GM21825 (cell line): ENCODE results near the gene MEOX2.

Experiments
- ATAC-seq: cut with Tn5 transposase; IDR thresholded peaks from one replicate; pipeline ENCODE4 v1.9.1; 2021; ENCODE audit warnings: mild to moderate bottlenecking, moderate library complexity; ENCODE audit not compliant: unreplicated experiment

MEOX2 gene

DNA sequence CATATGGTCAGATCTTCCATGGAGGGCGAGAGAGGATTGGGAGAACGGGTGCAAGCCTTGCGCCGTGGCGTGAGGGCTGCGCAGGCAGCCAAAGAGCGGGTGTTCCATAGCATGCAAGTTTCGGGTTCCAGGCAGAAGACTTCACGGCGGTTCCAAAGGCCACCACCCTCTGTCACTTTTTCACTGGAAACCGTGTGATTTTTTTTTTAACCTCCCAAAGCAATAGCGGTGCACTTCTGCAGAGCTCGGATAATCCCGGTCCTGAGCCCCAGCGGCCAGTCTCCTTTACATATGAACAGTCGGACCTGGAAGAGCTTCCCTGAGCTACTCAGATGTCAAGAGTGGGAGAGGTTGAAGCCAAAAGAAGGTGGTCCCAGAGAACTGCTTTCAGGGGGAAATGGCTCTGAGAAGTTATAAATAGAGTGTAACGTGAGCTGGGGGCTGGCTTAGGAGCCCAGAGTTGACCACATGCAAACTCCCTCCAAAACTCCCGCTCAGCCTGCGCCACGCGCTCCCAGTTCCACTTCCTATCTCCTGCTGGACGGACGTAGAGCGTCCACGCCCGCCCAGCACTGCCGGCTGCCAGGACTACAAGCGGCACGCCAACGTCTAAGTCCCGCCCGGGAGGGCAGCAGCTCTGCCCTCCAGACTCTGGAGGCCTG, at the start of gene MEOX2:
Gene MEOX2 (minus strand): TSS at position 389 of the 662 bp plus-strand sequence. CDS start 281 bp downstream, at position 108.
- ATAC-seq = no peak

DNA sequence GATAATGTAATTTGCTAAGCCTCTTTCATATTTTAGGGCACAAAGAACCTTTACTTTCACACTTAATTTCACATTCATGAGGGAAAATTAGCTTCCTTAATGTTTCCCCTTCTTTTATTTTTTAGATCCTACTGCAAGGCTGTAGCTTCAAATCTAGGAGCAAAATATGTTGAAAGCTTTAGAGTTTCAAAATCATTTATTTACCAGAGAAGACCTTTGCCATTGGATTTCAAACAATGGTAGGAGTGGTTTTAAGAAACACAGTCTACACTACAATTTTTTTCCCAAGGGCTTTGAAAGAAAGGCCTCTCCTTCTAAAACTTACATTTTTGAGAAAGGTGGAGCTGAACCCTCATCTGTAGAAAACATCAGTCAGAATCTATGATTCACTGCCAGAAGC, 43.3 kb upstream of the MEOX2 start:
- no peak for ATAC-seq

DNA sequence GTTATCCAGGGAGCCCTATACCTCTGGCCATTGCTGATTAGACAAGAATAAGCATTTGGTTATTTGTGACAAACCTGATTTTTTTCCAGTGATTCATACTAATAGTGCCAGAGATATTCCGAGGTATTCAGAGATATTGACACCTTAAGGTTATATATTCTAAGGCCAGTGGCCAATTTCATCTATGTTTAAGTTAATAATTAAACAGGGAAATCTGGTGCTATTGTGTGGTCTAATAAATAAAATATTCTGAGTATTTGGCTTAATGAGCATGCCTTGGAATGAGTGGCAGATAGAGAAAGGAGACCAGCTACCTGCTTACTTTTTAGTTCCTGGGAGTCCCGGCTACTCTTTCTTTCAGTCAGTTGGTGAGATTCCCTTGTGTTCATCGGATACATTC, 38.6 kb upstream of the MEOX2 start:
- ATAC-seq = no peak

DNA sequence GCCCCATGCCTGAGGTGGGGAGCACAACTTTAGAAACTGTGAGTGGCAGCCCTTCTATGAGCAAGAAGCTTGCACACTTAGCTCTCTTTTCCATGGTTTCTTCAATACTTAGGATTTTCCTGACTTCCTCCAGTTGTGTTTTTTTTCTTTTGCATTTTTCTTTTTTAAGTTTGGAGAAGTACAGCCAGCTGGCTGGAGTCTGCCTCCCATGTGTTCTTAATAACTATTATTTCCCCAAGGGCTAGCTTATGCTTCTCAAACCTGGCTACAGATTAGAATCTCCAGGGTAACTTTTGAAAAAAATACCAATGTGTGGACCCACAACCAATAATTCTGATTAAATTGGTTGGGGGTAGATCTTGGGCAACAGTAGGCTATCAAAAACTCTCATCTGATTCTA, 37.4 kb upstream of the MEOX2 start:
- ATAC-seq = no peak

DNA sequence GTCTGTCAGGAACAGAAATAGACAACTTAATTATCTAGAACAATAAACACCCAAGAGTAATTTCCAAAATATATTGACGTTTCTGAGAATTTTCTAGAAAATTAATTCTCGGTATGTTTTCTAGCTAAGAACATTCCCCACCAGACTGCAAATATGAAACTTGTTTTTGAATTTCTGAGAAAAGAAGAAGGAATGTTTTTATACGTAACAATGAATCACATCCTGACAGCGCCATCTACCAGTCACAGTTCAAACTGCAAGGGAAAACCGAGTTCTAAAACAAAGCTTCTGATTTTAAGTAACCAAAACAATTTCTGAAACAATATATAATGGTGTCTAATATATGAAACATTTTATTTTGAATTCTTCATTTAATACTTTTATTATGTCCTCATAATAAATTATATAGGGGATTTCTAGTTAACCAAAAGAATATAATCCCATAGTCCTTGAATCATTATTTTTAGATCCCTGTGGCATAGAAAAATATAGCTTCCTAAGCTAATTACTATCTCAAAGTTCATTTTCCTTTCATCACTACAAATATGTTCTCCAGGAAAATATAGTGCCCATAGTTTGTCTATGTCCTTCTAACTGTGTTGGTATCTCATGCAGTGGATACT, 34.5 kb upstream of the MEOX2 start:
- ATAC-seq = no peak

DNA sequence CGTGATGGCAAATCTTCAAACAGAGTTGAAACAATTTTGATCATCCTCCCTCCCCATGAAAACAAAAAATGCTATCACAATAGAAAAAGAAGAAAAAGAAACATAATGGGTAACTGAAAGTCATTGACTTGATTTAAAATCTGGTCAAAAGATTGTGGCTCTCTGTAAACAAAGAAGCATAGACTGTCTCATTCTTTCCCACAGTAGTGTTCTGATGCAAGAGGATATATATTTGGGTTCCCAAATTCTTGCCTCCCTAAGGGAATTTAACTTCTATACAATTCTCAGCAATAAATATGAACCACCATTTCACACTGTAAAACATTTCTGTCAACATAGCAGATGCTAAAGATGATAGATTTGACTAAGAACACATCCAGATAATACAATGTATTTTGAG, 32.8 kb upstream of the MEOX2 start:
- ATAC-seq = no peak

DNA sequence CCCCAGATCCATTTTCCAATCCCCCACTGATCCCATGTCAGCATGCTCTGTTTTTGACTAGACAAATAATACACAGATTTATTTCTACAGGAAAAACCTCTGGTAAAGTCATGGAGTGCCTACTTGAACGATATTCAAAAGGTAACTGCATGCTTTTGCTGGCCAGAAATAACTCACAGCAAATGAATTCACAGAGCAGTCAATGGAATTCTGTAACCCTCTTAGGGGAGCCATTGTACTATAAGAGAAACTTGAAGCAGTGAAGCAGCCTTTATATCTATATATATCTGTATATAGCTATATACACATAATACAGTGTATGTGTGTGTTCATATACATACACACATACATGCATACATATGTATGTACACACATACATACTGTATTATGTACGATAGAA, 29.0 kb upstream of the MEOX2 start:
- no peak for ATAC-seq

DNA sequence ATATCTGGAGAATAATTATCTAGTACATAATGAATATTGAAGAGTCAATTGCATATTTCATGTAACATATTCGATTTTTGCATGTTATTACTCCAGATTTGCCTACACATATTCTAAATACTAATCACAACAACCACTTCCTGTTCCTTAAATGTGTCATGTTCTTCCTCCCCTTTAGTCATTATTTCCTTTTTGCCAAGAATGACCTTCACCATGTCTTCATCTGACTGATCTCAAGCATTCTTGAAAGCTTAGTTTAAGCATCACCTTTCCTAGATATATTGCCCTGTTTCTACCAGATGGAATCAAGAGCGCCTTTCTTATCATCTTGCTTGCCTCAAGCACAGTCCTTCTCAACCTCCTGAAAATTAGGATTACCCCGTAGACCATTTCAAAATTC, 23.5 kb upstream of the MEOX2 start:
- no peak for ATAC-seq

DNA sequence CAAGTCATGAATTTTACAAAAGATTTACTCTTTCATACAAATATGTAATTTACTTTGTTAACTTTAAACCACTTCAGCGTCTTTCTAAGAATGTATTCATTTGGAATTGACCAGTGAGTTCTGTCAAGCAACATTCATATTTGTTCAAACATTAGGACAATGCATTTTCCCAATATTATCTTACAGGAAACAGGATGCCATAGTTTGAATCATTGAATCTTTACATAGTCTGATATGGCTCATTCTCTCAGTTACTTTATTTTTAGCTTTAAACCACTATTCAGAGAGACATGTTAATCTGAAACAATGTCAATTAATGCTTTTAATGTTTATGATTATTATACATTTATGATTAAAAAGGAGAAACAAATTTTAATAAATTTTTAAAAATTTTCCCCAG, 21.1 kb upstream of the MEOX2 start:
- no peak for ATAC-seq

DNA sequence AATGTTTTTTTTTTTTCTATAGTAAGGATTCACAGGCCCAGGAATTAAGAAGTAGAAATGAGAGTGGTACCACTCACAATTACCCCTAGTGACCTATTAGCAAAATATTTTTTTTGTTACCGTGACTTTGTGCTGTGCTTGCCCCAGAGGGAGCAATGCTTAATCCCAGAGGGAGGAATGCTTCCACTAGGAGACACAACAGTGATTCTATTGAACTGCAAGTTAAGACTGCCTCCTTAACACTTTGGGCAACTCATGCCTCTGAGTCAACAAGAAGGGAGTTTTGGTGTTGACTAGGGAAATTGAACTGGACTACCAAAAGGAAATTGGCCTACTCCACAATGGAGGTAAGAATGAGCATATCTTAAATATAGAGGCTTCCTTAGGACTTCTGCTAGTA, 17.2 kb upstream of the MEOX2 start:
- no peak for ATAC-seq

DNA sequence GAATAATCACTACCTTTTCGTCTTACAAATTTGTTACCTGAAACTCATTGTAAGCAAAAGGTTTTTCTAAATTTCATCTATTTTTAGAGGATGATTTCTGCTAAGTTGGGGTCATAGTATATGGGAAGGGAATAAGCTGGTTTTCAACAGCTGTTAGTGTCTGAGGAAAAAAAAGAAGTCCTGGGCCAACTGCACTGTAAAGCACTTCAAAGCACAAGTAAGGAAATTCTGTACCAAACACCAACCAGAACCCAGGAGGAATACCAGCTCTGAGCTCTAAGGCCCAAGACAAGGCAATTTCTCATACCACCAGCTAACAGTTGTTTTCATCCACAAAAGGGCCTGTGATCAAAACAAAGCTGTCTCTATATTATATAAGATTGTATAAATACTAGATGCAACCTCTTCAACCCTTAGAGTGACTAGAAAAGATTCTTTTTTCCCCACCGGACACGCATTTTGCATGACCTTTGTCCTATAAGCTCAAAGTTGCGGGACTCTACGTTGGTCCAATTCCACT, 6.1 kb upstream of the MEOX2 start:
- no peak for ATAC-seq

DNA sequence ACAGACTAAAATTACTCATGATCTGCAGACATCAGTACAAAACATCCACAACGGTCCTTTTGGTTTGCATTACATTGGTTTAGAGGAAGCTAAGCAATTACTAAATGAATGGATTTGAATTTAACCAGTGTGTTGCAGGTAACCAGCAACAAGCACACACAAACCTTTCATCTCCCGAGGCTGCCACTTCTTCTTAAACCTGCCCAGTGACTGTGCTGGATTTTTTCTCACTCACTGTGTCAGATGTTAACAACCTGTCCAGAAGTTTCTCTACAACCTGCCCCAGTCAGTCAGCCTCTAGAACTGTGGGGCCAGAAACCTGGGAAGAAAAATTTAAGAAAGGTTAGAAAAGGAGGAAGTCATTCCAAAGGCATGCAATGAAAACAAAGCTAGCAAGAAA, 2.4 kb upstream of the MEOX2 start:
- no peak for ATAC-seq

DNA sequence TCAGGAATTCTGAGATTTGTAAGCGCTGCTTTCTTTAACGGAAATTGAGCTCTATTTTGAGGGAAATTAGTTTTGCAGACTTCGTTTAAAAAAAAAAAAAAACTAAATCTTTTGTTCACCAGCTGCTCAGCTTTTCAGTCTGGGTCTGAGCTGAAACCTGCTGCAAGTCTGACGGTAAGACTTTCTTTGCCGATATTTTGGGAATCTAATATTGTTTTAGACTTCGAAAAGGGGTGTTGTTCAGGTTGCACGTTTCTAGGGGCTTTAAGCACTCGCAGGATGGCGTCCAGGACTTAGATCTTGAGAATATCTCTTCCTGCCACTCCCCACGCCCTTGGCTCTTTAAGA, 1.8 kb upstream of the MEOX2 start:
- no peak for ATAC-seq

DNA sequence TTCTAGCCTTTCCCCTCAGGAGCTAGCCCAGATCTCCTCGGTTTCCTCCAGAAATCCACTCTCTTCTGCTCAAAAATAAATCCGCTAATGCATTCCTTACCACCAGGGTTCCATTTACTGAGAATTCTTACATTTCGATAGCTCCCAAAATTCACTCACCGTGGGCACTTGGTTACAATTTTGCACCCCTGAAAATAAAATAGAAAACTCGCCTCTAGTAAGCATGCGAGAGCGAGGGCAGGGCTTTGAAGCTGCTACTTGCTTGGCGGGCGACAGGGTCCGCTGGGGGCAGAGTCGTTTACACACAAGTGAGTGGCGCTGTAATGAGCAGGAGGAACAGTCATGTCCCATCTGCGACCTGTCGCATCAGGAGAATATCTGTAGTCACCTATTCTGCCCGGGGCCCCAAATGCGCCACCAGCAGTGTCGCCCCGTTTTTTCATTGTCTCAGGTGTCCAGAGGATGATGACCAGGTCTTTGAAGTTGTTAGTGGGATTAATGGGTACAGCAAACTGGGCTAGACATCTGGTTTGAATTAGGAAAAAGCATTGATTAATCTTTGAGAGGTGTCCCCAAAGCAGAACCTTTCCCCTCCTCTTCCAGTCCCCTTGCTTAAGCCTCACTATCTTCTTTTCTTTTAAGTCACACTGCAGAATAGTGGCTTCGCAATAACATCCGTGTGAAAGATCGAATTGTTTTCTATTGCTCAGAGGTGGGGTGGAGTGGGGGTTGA, 1.2 kb upstream of the MEOX2 start:
- no peak for ATAC-seq

DNA sequence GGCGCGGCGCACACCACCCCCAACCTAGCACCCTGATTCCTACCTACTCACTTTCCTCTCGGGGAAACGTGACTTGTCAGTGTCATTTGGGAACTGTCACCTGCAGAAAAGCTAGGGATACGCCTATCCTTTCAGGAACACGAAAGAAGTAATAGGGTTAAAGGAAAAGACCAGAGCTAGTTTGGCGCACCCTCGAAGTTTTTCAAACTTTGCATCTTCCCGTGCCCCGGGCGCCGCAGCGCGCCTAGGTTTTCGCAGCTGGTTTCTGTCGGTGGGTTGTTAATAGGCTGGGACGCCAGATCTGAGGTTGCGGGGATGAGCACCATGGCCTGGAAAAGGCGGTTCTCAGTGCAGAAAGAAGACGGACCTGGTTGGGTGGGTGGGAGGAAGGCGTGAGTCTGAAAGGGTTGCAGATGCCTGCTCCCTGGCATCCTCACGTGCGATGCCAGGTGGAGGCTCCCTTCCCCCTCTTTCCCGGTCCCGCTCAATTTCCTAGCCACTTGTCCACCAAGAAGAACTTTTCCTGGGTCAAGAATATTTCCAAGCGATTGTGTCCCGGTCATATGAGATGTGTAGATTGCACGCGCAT, 568 bp upstream of the MEOX2 start:
- ATAC-seq = no peak

DNA sequence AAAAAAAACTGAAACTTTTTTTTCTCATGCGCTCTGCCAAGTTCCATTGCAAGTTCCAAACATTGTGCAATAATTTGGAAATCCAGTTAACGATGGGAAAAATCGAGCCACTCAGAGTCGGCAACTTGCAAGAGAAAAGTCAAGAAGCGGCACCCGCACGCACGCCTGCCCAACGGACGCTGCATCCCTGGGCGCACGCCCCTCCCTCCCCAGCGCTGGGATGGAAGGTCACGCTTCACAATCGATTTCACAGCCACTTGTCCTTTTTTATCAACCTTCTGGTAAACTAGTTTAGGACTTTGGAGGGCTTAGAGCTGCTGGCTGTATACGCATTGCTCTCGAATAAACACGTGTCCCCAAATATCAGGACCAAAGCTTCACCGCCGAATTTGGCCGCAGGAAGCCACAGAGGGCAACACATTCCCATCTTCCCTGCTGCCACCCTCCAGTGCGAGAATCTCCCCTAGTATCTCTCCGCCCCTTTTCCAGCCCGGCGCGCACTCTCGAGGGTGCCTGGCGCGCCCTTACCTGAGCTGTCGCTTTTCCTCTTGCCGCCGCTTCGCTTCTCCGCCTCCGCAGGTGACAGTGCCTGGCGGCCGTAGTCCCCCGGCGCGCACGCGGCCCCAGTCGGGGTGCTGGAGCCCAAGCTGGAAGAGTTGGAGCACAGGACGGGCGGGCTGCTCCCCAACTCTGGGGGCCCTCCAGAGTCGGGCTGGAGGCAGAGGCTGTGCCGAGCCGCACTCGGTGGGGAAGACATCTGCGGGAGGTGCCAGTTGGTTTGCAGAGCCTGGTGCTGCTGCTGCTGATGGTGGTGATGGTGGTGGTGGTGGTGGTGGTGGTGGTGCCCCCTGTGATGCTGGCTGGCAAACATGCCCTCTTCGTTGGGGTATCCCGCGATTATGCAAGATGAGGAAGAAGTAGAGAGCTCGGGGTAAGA, 857 bp downstream of the MEOX2 start:
- ATAC-seq = no peak

DNA sequence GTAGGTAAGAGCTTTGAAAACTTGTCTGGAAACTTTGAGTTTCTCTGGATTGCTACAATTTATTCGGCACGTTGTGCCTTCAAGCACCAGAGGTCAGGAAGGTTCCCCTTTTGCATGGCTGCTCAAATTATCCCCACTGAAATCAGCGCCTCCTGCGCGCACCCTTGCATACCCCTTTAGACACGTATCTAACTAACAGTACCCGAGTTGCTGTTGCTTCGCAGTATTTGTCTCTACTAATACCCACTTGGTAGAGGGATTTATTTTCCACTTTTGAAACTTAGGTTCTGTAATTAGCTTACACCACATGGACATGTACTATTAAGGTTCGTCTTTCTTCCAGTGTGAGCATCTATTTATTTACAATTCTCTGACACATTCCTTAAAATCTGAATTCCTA, 1.6 kb downstream of the MEOX2 start:
- ATAC-seq = no peak

DNA sequence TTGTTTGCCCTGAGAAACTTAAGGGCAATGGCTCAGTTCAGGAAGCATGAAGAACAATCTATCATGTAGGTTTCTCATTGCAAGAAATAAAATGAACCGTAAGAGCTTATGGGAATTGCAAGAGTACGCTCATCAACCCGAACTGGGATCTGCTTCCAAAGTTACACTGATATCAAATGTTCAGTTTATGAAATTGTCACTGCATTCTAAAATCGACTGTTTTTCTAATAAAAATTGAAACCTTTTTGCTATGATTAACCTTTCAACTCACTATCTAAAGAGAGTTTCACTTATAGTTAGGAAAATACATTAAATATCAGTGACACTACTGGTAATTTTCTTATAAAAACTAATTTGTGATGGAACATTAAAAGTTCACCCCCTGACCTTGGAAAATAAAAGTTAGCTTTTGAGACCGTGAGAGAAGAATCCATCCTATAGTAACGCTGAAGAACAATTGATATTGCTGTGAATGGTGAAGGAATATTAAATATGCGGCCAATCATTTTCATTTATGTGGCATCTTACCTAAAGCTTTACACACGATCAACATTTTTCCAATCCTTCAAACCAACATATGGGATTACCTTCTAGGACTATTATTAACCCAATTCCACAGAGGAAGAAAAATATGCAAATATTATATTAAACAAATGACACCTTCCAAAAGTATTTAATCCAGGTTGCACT, 2.2 kb downstream of the MEOX2 start:
- no peak for ATAC-seq

DNA sequence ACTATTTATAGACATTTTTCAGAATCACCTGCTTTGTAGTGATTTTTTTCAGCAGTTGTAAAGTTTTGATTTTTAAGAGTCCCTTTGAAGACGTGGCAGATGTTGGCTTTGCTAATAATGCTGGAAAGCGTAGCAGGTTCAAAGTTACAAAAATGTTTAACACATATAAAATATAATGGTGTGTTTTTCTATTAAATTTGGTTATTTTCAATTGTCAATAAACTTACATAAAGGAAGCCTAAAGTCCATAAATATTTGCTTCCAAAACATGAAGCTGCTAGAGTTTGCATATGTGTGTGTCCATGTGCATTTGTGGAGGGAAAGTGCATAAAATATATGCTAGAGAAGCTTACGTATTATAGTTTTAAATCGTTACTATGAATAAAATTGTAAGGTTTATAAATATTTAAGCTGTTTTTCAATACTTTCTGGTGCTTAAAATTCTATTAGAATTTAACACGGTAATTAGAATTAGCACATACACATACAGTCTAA, 3.7 kb downstream of the MEOX2 start:
- no peak for ATAC-seq

DNA sequence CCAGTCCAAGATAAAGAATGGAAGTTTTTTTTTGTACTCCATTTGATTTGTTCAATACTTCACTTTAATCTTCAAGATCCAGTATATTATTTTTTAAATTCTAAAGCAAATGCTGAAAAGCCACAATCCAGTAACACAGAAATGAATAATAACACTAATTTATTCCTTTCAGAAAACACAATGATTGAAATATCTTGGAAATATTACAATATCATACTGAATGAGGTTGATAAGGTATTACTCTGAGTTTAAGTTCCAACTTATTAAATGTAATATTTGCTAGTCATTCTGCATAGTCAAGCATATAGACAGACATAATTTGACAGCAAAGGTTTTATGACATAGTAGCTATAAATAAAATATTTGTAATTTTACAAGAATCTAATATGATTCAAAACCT, 4.4 kb downstream of the MEOX2 start:
- ATAC-seq = no peak
